ENCODE data around the gene CYB561.
A peak's percentile ranks its signal among the peaks of the same experiment; 100 is the strongest.

CYB561 gene, protein sequence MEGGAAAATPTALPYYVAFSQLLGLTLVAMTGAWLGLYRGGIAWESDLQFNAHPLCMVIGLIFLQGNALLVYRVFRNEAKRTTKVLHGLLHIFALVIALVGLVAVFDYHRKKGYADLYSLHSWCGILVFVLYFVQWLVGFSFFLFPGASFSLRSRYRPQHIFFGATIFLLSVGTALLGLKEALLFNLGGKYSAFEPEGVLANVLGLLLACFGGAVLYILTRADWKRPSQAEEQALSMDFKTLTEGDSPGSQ

DNA sequence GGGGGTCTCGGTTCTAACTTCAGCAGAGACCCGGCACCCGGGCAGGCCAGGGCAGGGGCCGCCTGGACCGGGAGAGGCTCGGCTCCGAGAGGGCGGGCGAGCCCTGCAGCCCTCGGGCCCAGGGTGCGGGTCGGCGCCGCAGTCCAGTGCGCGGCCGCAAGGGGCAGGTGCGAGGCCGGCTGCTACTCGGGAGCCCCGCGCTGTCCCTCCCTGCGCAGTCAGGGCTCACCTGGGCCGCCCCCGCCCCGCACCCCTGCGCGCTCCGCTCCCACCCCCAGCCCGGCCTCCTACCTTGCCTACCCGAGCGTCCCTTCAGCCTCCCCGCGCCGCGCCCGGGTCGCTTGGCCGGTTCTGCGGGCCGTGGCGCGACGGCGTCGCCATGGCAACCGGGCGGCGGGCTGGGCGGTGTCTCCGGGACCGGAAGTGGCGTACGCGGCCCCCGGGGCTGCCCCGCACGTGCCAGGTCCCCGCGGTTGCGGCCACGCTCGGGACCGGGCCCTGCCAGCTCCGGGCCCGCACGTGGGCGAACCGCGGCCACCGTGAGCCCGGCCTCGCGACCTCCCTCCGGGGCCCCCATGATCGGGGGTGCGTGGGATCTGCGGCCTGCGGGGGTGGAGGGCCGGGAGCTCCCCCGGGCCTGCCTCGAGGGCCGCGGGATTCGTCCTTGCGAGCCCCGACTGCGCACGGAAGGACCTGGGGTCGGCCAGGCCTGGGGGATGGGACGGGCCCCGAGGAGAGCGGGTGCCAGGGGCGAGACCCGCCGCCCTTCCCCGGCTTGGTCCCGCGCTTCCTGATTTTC is at the start of gene CYB561:
TSS of gene CYB561 (minus strand) at position 353 of the 799 bp plus-strand sequence. CDS start 8,759 bp downstream, outside the sequence.
- peak; percentile 56 for DNase-seq

DNA sequence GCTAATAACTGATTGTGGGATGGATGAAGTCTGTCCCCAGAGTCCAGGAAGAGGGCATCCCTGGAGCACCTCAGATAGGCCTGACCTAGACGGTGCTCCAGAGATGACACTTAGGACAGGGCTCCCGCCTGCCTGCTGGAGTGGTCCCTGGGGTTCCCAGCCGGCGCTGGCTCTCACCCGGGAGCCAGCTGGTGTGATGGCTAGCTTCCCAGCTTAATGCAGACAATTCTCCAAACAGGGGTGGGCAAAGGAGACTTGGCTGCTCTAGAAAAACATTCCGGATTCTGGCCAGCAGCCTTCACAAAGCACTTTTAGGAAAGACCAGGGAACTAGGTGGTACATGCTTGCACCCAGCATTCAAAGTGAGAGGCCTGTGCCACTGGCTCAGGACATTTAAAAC is 49.4 kb upstream of the CYB561 start:
- DNase-seq = peak; percentile 76

DNA sequence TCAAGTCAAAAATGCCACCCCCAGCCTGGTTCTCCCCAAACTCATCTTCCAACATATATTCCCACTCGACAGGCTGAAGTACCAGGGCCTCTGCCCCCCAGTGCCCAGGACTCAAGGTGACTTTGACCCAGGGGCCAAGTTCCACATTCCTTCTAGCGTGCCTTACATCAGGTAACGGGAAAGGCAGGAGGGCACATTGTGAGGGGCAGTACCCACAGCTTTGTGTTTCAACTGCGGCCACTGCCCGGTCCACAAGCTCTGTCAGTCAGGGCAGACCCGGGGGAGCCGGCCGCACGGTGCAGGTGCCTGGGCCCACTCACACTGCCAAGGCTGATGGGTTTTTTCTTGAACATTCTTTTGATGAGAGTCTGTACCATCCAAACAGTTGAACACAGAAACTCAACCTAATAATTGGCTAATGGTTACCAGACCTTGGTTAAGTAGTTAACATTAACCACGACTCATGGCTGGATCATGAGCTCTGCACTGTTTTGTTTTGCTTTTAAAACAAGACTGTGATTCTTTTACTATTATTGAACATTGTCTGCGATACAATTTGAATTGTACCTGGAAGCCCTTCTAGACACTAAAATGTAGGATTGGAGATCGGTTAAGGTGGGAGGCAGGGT is 48.3 kb upstream of the CYB561 start:
- DNase-seq = no peak

DNA sequence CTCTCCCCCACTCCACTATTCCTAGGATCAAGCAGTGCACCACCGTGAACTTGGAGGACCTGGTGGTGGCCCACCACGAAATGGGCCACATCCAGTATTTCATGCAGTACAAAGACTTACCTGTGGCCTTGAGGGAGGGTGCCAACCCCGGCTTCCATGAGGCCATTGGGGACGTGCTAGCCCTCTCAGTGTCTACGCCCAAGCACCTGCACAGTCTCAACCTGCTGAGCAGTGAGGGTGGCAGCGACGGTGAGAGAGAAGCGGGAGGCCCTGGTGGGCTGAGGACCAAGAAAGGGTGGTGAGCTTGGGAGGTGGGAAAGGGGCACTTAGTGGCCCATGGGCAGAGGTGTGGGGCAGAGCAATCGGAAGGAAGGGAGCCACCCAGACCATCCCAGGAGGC is 47.3 kb upstream of the CYB561 start:
- no peak for DNase-seq

DNA sequence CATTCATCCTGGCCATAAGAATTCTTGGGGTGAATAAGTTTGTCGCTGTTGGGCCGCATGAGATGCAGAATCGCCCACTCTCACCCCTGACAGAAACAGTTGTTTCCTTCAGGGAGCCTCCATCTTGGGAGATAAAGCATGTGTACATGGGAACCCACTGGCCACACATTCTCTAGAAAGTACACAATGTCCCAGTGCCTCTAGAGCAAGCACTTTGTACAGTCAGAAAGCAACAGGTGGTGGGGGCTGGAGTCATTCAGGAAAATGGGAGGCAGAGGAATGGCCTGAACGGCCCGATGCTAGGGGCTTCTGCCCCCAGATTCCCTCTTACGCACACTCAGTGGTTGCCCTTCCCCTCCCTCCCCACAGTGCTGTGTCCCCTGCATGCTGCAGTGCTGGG is 46.8 kb upstream of the CYB561 start:
- no peak for DNase-seq

DNA sequence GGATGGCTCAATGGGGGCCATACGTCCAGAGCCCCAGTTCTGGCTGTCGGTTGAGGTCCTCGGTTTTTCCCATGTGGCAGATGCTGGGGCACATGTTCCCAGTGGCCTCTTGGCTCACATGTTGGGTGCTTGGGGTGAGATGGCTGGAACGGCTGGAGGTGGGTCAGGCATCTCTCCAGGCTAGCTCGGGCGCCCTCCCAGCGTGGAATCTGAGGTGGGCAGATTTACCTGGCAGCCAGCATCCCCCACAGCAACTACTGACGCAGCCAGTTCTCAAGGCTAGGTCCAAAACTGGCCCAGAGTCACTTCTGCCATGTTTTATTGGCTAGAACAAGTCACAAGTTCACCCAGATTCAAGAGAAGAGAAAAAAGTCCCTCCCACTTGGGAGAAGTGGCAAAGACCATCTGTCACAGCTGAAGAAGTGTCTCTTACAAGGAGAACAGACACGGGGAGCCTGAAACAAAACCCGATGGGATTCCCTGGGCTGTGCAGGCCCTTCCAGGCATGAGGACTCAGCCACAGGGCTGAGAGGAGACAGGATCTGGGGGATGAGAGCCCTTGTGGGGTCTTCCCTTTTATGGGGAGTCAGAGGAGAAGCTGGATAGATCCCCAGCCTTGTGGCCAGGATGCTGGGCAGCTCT is 46.0 kb upstream of the CYB561 start:
- no peak for DNase-seq

DNA sequence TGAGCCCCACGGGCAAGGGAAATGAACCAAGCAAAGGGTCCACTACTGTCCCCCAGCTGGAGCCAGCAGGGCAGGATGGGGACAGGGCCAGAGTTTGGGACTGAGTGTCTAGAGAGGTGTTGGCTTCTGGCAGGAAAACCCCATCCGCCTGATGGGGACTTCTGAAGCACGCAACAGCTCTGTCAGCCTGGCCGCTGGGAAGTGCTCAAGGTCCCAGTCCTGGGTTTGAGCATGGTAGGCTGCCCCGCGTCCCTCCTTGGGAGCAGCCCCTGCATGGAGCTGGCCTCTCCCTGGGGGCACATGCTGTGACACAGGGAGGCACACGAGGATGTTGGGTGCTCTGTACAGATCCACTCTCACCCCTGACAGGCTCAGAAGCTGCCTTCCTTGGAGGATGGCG is 45.3 kb upstream of the CYB561 start:
- no peak for DNase-seq

DNA sequence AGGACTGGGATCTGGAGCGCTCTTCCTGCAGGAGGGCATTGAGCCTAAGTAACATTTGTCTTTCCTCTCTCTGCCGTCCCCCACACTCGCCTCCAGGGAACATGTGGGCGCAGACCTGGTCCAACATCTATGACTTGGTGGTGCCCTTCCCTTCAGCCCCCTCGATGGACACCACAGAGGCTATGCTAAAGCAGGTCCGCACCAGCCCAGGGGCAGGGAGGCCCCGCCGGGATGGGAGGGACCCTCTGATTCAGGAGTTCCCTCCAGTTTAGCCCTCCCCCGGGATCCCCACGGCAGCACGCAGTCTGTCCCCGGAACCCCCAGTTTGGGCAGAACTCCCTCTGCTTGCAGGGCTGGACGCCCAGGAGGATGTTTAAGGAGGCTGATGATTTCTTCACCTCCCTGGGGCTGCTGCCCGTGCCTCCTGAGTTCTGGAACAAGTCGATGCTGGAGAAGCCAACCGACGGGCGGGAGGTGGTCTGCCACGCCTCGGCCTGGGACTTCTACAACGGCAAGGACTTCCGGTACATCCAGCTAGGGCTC is 44.8 kb upstream of the CYB561 start:
- DNase-seq = no peak

DNA sequence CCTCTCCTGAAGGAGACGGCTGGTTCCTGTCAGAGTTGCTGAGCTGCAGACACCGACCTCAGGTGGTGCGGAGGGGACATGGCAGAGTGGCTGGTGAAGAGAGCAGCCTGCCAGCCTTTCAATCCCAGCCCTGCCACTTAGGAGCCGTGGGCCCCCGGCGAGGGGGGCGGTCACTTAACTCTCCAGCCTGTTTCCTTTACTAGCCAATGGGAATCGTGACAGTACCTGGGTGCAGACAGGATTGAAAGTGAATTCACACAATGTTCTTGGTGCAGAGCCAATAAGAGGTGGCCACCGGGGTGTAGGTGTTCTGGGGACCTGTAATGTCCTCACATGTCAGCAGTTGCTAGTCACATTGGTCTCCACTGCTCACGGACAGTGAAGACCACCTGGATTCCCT is 44.2 kb upstream of the CYB561 start:
- DNase-seq = no peak

DNA sequence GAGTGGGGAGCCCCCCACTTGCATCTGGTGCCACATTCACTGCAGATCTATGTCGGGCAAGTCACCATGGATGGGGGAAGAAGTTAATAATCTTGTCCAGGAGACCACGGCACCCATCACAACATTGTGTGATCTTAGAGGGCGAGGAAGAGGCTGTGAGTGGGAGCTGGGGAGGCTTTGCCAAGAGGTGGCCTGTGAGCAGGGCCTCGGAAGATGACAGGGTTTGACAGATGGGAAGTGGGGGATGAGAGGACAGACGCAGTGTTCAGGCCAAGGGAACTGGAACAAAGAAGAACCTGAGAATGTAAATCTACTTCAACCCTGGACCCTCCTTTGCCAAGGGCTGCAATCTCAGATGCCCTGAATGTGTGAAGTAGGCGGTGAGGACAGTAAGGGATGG is 43.2 kb upstream of the CYB561 start:
- DNase-seq = no peak

DNA sequence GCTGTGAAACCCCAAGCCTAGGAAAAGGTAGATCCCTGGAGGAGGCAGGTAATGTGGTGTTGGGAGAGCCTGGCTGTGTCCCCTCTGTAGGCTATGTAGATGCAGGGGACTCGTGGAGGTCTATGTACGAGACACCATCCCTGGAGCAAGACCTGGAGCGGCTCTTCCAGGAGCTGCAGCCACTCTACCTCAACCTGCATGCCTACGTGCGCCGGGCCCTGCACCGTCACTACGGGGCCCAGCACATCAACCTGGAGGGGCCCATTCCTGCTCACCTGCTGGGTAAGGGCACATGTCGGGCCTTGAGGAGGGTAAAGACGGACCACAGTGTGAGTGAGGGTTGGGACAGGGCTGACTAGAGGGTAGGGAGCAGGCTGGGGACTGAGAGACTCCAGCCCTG is 42.7 kb upstream of the CYB561 start:
- DNase-seq = no peak

DNA sequence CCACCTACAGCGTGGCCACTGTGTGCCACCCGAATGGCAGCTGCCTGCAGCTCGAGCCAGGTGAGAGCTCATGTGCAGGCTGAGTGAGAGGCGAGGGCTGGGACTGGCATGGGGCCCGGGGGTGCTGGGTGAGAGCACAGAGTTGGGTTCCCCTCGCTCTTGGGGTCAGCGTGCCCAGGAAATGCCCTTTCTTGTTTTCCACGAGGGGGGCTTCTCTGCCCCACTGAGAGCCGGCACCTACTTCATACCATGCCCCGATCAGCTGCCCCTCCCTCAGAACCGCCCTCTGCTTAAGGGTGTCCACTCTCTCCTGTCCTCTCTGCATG is 40.9 kb upstream of the CYB561 start:
- no peak for DNase-seq

DNA sequence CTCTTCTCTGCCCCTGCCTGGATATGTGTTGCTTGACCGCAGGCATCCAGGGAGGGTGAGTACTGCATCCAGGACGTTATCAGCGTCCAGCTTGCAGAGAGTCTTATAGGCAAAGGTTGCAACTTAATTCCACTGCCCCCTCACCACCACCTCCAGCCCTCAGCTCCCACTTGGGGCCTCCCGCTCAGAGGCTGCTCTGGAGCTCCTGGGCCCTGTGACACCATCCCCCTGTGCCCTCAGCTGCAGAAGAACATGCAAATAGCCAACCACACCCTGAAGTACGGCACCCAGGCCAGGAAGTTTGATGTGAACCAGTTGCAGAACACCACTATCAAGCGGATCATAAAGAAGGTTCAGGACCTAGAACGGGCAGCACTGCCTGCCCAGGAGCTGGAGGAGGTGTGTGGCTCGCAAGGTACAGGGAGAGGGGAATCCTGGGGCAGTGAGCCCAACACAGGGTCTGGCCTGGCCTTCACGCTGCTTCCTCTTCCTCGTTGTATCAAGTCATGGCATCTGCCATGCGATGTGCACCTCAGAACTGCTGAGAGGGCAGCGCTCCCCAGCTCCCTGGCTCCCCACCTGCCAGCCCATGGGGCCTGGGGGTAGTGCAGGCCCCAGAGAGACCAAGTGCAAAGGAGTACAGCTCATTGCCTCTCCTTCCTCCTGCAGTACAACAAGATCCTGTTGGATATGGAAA is 40.4 kb upstream of the CYB561 start:
- DNase-seq = no peak

DNA sequence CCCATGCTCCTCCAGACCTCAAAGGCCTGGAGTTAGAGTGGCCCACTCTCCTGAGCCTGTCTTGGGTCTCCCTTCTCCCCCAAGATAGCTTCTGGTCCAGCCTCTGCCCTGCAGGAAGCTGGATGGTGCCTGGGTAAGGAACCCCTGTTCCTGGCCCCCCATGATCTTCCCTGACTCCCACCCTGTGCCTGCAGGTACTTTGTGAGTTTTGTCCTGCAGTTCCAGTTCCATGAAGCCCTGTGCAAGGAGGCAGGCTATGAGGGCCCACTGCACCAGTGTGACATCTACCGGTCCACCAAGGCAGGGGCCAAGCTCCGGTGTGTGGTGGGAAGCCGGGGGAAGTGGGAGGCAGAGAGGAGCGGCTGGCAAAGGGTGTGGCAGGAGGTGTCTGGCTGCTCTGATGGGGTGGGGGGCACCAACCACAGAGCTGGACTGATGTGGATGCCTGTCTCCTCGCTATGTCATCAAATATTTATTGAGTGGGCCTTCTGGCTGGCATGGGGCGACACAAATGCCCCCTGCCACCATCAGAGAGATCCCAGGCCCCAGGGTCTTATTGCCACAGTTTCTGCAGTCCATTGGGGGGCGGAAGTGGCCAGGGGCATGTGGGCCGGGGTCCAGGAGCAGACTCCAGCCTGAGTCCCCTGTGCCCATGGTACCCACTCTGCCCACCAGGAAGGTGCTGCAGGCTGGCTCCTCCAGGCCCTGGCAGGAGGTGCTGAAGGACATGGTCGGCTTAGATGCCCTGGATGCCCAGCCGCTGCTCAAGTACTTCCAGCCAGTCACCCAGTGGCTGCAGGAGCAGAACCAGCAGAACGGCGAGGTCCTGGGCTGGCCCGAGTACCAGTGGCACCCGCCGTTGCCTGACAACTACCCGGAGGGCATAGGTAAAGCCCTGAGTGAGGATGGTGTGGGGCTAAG is 37.8 kb upstream of the CYB561 start:
- no peak for DNase-seq

DNA sequence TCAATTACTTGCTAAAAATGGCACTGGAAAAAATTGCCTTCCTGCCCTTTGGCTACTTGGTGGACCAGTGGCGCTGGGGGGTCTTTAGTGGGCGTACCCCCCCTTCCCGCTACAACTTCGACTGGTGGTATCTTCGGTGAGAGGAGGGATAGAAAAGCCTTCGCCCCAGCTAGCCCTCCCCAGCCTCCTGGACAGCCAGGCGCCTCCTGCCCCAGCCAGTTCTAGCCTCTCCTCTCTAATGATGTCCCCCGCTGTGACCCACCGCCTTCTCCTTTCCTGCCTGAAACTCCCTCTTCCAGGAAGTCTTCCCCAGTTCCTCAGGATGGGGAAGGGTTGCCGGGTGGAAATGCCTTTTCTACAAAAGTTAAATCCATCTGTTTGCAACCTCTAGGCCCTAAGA is 36.9 kb upstream of the CYB561 start:
- DNase-seq = no peak

DNA sequence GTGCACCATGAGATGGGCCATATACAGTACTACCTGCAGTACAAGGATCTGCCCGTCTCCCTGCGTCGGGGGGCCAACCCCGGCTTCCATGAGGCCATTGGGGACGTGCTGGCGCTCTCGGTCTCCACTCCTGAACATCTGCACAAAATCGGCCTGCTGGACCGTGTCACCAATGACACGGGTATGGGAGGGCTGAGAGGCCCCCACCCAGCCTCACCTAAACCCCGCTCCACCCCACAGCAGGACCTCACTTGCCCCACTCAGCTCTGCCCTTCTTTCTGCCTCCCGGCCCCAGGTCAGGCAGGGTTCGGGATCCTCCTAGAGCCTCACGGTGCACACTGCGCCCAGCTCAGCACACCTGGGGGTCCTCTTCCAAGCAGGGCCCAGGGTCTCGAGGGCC is 36.4 kb upstream of the CYB561 start:
- DNase-seq = no peak

DNA sequence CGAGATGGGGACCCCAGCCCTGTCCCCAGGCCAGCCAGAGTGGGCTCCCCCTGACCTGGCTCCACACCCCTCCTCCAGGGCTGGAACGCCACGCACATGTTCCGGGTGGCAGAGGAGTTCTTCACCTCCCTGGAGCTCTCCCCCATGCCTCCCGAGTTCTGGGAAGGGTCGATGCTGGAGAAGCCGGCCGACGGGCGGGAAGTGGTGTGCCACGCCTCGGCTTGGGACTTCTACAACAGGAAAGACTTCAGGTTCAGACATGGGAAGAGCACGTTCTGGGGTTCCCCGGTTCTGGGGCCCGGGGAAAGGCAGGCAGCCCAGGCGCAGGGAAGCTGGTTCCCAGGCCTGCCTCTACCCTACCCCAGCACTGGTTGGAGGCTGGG is 35.4 kb upstream of the CYB561 start:
- no peak for DNase-seq

DNA sequence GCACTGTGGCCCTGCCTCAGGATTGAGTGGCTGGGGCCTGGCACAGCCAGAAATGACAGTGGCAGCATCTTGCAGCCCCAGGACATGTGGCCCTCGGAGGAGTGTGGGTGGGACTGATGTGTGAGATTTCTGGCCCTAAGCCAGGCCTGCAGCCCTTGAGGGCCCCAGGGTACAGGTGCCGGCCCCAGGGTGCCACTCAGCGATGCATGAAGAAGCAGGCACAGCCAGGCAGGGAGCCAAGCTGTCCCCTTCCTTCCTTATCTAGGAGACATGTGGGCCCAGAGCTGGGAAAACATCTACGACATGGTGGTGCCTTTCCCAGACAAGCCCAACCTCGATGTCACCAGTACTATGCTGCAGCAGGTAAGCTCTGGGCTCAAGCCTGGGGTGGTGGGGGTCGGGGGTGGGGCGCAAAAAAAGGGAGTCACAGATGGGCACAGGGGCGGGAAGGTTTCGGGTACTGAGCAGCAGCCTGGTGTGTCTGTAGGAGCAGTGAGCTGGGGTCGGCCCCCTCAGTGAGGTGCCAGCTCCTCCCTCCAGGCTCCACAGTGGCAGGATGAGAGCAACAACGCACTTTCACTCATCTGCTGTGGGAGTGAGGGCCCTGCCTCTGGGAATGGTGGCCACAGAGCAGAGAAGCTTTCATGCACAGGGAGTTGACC is 34.9 kb upstream of the CYB561 start:
- DNase-seq = peak; percentile 84

DNA sequence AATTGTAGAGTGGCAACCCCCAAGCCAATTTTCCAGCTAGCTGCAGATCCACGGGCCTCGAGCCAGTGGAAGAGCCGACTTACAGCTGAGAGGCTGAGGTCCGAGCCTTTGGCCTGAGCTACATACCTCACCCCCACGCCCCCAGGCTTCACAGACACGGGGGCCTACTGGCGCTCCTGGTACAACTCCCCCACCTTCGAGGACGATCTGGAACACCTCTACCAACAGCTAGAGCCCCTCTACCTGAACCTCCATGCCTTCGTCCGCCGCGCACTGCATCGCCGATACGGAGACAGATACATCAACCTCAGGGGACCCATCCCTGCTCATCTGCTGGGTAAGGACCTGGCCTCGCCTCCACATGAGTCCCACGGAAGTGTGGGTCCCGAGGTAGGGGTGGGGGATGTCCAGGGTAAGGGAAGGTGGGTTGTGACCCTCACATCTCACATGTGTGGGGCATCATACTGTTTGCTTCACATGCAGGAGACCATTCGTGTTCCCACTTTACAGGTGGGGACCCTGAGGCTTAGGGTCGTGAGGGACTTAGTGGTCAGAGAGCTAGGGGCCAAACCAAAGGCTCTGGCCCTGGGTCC is 34.2 kb upstream of the CYB561 start:
- DNase-seq = no peak

DNA sequence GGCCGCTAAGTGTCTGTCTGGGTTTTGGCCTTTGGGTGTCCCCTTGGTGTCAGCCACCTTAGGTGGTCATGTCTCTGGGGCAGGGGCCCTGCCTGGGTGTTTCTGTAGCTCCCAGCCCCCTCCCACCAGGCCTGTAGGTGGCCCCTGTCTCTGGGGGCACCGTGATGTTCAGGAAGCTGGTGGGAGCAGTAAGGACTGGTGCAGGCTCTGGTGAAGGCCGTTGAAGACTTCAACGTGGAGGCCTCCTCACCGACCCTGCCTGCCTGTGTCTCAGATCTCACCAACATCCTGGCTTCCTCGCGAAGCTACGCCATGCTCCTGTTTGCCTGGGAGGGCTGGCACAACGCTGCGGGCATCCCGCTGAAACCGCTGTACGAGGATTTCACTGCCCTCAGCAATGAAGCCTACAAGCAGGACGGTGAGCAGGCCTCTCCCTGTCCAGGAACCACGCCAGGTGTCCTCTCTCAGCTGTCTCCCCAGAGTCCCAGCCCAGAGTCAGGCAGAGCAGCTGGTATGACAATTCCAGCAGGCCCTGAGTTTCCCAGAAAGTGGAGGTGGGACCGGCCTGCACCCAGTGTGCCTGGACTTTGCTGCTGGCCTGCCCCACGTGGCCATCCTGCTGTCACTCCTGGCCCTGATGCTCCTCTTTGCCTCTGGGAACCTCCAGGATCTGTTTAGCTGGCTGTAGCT is 33.5 kb upstream of the CYB561 start:
- peak; percentile 36 for DNase-seq
